HEK293 (cell line): ENCODE data around the gene OVOL1.

Experiments
- CTCF ChIA-PET: fragments of 350-600 bp; formaldehyde crosslinking; extraction: SDS; loops from one replicate; lab custom pipeline; 2021; ENCODE audit warnings: antibody characterized with exemption; lab: Yijun Ruan, JAX
- POLR2A ChIA-PET: fragments of 300-600 bp; formaldehyde crosslinking; extraction: SDS; loops from one replicate; lab custom pipeline; 2020; ENCODE audit warnings: antibody characterized with exemption, inconsistent platforms; lab: Yijun Ruan, JAX
- H3K27ac ChIP-seq: fragments of 200-500 bp; sonication (Bioruptor generic); 2 replicates; pipeline ENCODE4 v1.5.1; 2014; ENCODE audit warnings: low read depth, low read length, control low read depth, inconsistent platforms; ENCODE audit errors: extremely low read depth
- H3K36me3 ChIP-seq, 2 experiments: fragments of 200-500 bp in 1 of 2; sonication (Bioruptor generic) in 1 of 2; 1 replicate in 1 of 2; 2 replicates in 1 of 2; pipeline ENCODE4 v1.5.1; 2014 to 2017; ENCODE audit warnings: inconsistent platforms in 2 of 2, low read length in 2 of 2; ENCODE audit not compliant: control insufficient read depth in 2 of 2, insufficient read depth in 1 of 2
- H3K4me1 ChIP-seq: fragments of 200-500 bp; sonication (Bioruptor generic); 2 replicates; pipeline ENCODE4 v1.5.1; 2014; ENCODE audit warnings: mild to moderate bottlenecking, low read length, inconsistent platforms; ENCODE audit not compliant: control insufficient read depth, insufficient read depth
- H3K4me3 ChIP-seq: 2 replicates; pipeline ENCODE4 v1.5.1; 2011; ENCODE audit warnings: low read depth, mild to moderate bottlenecking, control low read depth, low read length, moderate library complexity
- H3K9me3 ChIP-seq: fragments of 200-500 bp; sonication (Bioruptor generic); 2 replicates; pipeline ENCODE4 v1.5.1; 2014; ENCODE audit warnings: low read depth, low read length, inconsistent platforms; ENCODE audit not compliant: control insufficient read depth, insufficient read depth
- EGR2 ChIP-seq: fragments of 450-650 bp; formaldehyde crosslinking; IDR thresholded peaks from 2 replicates; pipeline ENCODE4 v1.5.1; 2016; ENCODE audit warnings: low read depth, missing biosample characterization, missing genetic modification characterization
- GLIS2 ChIP-seq: fragments of 450-650 bp; formaldehyde crosslinking; IDR thresholded peaks from 2 replicates; pipeline ENCODE4 v1.5.1; 2016; ENCODE audit warnings: missing biosample characterization, missing genetic modification characterization
- KLF7 ChIP-seq: fragments of 450-650 bp; formaldehyde crosslinking; IDR thresholded peaks from 2 replicates; pipeline ENCODE4 v1.5.1; 2016; ENCODE audit warnings: missing biosample characterization, missing genetic modification characterization, borderline replicate concordance
- PRDM2 ChIP-seq: fragments of 450-650 bp; formaldehyde crosslinking; IDR thresholded peaks from 2 replicates; pipeline ENCODE4 v1.5.1; 2016; ENCODE audit warnings: missing biosample characterization, missing genetic modification characterization, borderline replicate concordance
- SCRT2 ChIP-seq: fragments of 450-650 bp; formaldehyde crosslinking; IDR thresholded peaks from 2 replicates; pipeline ENCODE4 v1.5.1; 2016; ENCODE audit warnings: missing biosample characterization, missing genetic modification characterization
- SP3 ChIP-seq: fragments of 450-650 bp; formaldehyde crosslinking; IDR thresholded peaks from 2 replicates; pipeline ENCODE4 v1.5.1; 2016; ENCODE audit warnings: missing biosample characterization, missing genetic modification characterization
- ZBTB1 ChIP-seq: fragments of 450-650 bp; formaldehyde crosslinking; IDR thresholded peaks from 2 replicates; pipeline ENCODE4 v1.5.1; 2016; ENCODE audit warnings: missing biosample characterization, missing genetic modification characterization
- ZBTB21 ChIP-seq: fragments of 450-650 bp; formaldehyde crosslinking; IDR thresholded peaks from 2 replicates; pipeline ENCODE4 v1.5.1; 2017; ENCODE audit warnings: missing biosample characterization, missing genetic modification characterization
- ZBTB6 ChIP-seq: fragments of 450-650 bp; formaldehyde crosslinking; IDR thresholded peaks from 2 replicates; pipeline ENCODE4 v1.5.1; 2017; ENCODE audit warnings: missing biosample characterization, missing genetic modification characterization
- ZFHX2 ChIP-seq: fragments of 450-650 bp; formaldehyde crosslinking; conservative IDR thresholded peaks from 2 replicates; pipeline ENCODE4 v1.5.1; 2016; ENCODE audit warnings: missing biosample characterization, missing genetic modification characterization
- ZNF114 ChIP-seq: fragments of 450-650 bp; formaldehyde crosslinking; IDR thresholded peaks from 2 replicates; pipeline ENCODE4 v1.5.0; 2017; ENCODE audit warnings: missing biosample characterization, missing genetic modification characterization
- ZNF148 ChIP-seq: fragments of 450-650 bp; formaldehyde crosslinking; IDR thresholded peaks from 2 replicates; pipeline ENCODE4 v1.5.0; 2017; ENCODE audit warnings: missing biosample characterization, missing genetic modification characterization, borderline replicate concordance
- ZNF629 ChIP-seq: fragments of 450-650 bp; formaldehyde crosslinking; IDR thresholded peaks from 2 replicates; pipeline ENCODE4 v1.5.1; 2017; ENCODE audit warnings: missing biosample characterization, missing genetic modification characterization
- ZNF776 ChIP-seq: fragments of 450-650 bp; formaldehyde crosslinking; IDR thresholded peaks from 2 replicates; pipeline ENCODE4 v1.5.0; 2017; ENCODE audit warnings: missing biosample characterization, missing genetic modification characterization, borderline replicate concordance
- ZNF843 ChIP-seq: fragments of 450-650 bp; formaldehyde crosslinking; IDR thresholded peaks from 2 replicates; pipeline ENCODE4 v1.5.1; 2016; ENCODE audit warnings: missing biosample characterization, missing genetic modification characterization
- ZSCAN23 ChIP-seq: fragments of 450-650 bp; formaldehyde crosslinking; IDR thresholded peaks from 2 replicates; pipeline ENCODE4 v1.5.1; 2016; ENCODE audit warnings: missing biosample characterization, missing genetic modification characterization
- TF ChIP-seq, protein P1 (sequence below): fragments of 450-650 bp; formaldehyde crosslinking; IDR thresholded peaks from 2 replicates; pipeline ENCODE4 v1.5.1; 2016; ENCODE audit warnings: missing biosample characterization, missing genetic modification characterization
- TF ChIP-seq, protein P2 (sequence below): fragments of 450-650 bp; formaldehyde crosslinking; IDR thresholded peaks from 2 replicates; pipeline ENCODE4 v1.5.1; 2016; ENCODE audit warnings: missing biosample characterization, missing genetic modification characterization
- TF ChIP-seq, protein P3 (sequence below): fragments of 450-650 bp; formaldehyde crosslinking; IDR thresholded peaks from 2 replicates; pipeline ENCODE4 v1.5.1; 2016; ENCODE audit warnings: missing biosample characterization, missing genetic modification characterization

The OVOL1 gene

DNA sequence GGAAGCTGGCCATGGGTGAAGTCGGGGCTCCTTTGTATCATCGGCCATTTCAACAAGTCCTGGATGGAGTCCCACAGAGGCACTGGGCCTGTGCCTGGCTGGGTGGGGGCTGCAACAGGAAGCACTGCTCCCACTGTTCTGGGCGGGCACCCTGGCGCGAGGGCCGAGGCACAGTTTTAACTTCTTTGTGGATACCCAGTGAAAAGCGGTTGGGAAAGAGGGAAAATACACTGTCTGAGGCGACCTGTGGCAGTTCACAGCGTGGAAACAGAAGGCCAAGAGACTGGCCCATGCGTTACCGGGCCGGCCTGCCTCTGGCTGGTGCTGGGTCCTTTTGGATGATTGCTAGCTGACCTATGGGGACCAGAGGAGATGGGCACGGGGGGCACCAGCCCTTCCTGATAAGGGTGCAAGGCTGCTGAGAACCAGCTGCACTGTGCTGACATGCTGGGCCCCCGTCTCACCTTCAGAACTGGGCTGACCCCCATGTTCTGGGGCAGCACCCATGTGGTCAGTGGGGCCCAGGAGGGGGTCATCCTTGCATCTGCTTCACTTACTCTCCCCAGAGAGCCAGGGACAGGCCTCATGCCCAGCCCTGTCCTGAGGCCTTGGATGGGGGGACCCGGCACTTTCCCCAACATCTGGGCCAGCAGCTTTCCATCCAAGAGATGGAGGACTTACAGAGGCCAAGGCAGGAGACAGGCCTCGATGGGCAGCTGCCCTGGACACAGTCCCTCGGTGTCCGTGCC is 4.2 kb downstream of the OVOL1 start (continued):
- TF ChIP-seq ZNF148 (no peak), ZNF843 (no peak), KLF7 (no peak), ZBTB21 (tag by site-specific recombination) (no peak), ZNF114 (tag by site-specific recombination) (no peak), SP3 (no peak), ZNF629 (no peak), SCRT2 (tag by site-specific recombination) (no peak)
- TF ChIP-seq, protein P1, sequence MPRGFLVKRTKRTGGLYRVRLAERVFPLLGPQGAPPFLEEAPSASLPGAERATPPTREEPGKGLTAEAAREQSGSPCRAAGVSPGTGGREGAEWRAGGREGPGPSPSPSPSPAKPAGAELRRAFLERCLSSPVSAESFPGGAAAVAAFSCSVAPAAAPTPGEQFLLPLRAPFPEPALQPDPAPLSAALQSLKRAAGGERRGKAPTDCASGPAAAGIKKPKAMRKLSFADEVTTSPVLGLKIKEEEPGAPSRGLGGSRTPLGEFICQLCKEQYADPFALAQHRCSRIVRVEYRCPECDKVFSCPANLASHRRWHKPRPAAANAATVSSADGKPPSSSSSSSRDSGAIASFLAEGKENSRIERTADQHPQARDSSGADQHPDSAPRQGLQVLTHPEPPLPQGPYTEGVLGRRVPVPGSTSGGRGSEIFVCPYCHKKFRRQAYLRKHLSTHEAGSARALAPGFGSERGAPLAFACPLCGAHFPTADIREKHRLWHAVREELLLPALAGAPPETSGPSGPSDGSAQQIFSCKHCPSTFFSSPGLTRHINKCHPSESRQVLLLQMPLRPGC (tag by site-specific recombination): no peak
- TF ChIP-seq, all 188 proteins: peak for 0

GRCh38 chr11:65791719-65792213 is 4.9 kb downstream of the OVOL1 start:
- Histone ChIP-seq H3K9me3 (no peaks in the 10 kb centered on the region), H3K27ac (no peak overlapping the region), H3K36me3 (no peaks in the 10 kb centered on the region), H3K4me1 (no peaks in the 10 kb centered on the region), H3K4me3 (no peak overlapping the region)
- CTCF ChIA-PET: interaction anchor here (1.3 to 2.3 kb wide), 2 partner anchors 12 to 80 kb away, joined by 4 to 14 read pairs; partner anchors contain the start of genes AP5B1 and KAT5
- POLR2A ChIA-PET: no interaction called here
- TF ChIP-seq PRDM2 (tag by site-specific recombination) (no peak), EGR2 (tag by site-specific recombination) (peak; percentile 46; the same call in 1 of the 2 replicates), ZFHX2 (tag by site-specific recombination) (peak; percentile 56)

GRCh38 chr11:65792456-65792855 is 5.6 kb downstream of the OVOL1 start:
- Histone ChIP-seq H3K9me3 (no peaks in the 10 kb centered on the region), H3K36me3 (no peaks in the 10 kb centered on the region), H3K4me1 (no peaks in the 10 kb centered on the region), H3K27ac (no peak overlapping the region), H3K4me3 (no peak overlapping the region)
- ChIA-PET POLR2A (no interaction called here), CTCF (interaction anchor here (2.5 kb wide), 1 partner anchor 12 kb away, joined by 8 read pairs; no protein-coding TSS in a partner anchor)
- no peak for TF ChIP-seq ZBTB6 (tag by site-specific recombination)
- no peak for TF ChIP-seq GLIS2 (tag by site-specific recombination)
- TF ChIP-seq, protein P2, sequence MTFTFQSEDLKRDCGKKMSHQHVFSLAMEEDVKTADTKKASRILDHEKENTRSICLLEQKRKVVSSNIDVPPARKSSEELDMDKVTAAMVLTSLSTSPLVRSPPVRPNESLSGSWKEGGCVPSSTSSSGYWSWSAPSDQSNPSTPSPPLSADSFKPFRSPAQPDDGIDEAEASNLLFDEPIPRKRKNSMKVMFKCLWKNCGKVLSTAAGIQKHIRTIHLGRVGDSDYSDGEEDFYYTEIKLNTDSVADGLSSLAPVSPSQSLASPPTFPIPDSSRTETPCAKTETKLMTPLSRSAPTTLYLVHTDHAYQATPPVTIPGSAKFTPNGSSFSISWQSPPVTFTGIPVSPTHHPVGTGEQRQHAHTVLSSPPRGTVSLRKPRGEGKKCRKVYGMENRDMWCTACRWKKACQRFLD (tag by site-specific recombination): no peak
- no peak for TF ChIP-seq ZBTB1
- no peak for TF ChIP-seq ZNF776 (tag by site-specific recombination)
- TF ChIP-seq ZSCAN23 (tag by site-specific recombination): no peak
- TF ChIP-seq, protein P3, sequence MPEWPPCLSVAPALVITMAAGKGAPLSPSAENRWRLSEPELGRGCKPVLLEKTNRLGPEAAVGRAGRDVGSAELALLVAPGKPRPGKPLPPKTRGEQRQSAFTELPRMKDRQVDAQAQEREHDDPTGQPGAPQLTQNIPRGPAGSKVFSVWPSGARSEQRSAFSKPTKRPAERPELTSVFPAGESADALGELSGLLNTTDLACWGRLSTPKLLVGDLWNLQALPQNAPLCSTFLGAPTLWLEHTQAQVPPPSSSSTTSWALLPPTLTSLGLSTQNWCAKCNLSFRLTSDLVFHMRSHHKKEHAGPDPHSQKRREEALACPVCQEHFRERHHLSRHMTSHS (tag by site-specific recombination): no peak
